GM21528 (cell line): ENCODE results near the gene AKR1C4.

Experiments used
- ATAC-seq: cut with Tn5 transposase; IDR thresholded peaks from one replicate; pipeline ENCODE4 v1.9.1; 2021; ENCODE audit warnings: mild to moderate bottlenecking, moderate library complexity; ENCODE audit not compliant: unreplicated experiment, low FRiP score

Gene AKR1C4

GRCh38 chr10:5260828-5261227 lies 64.2 kb downstream of the AKR1C4 start:
- no peak for ATAC-seq

DNA sequence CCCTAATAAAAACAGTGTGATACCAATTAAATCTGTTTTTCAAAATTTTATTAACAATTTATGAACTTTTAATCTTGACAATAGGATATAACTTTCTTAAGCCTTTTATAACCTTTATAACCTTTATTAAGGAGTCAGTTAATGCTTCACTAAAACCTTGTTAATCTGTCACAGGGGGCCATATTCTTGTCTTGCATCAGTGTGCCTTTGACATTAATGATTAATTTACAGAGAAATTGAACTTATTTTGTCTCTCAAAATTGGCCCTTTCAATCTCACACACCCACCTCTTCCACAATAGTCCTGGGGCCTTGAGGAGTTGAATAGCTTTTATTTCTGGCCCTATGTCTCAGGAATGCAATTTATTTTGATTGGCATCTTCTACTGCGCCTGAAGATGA lies 68.5 kb downstream of the AKR1C4 start:
- no peak for ATAC-seq

DNA sequence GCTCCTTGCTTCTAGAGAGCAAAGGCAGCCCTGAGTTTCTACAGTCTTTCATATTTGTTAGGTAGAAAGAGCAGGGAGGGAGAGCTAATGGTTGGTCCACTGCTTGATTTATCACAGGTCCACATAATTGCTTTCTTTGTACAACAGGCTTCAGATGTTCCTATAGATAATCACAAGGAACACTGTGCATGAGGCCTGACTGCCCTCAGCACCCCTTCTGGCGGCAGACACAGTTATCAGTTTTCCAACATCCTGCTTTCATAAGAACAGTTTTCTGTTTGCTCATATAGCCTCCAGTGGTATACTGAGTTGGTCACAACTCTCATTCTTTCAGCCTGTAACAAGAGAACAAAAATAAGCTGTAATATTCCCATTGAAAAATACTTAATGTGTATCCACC lies 69.7 kb downstream of the AKR1C4 start:
- no peak for ATAC-seq

DNA sequence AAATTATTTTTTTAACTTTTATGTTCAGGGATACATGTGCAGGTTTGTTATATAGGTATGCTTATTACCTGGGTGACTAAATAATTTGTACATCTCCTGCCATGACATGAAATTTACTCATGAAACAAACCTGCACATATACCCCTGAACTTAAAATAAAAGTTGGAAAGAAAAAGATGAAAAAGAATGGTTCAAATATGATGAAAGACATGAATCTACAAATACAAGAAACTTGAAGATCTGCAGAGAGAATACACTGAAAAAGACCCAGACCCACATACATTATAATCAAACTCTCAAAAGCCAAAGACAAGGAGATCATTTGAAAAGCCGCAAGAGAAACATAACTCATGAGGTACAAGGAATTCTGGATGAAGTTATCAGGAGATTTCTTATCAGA lies 70.2 kb downstream of the AKR1C4 start:
- no peak for ATAC-seq

GRCh38 chr10:5268234-5268633 lies 71.6 kb downstream of the AKR1C4 start:
- no peak for ATAC-seq
